Testis (tissue), 3 donors: Measurements from ENCODE around the gene SLX4. TPM values are rescaled to one million over a fixed set of nuclear protein-coding genes. Genes with fewer than 3 reads are reported as not detected.

Experiments
- DNase-seq: peaks from one replicate; pipeline ENCODE4 v3.0.0-alpha.2; 2019
- H3K27ac ChIP-seq, 2 donors: fragments of 200-600 bp; sonication (generic); one replicate each; pipeline ENCODE4 v1.5.1; 2019
- H3K27me3 ChIP-seq: fragments of 200-600 bp; sonication (generic); one replicate; pipeline ENCODE4 v1.5.1; 2019
- H3K36me3 ChIP-seq: fragments of 200-600 bp; sonication (generic); one replicate; pipeline ENCODE4 v1.5.1; 2017; ENCODE audit warnings: low read depth; ENCODE audit errors: missing control alignments
- H3K4me1 ChIP-seq: fragments of 200-600 bp; sonication (generic); one replicate; pipeline ENCODE4 v1.5.1; 2019
- H3K4me3 ChIP-seq, 2 donors: fragments of 200-600 bp; sonication (generic); one replicate each; pipeline ENCODE4 v1.5.1; 2017 to 2019
- H3K9me3 ChIP-seq: fragments of 200-600 bp; sonication (generic); one replicate; pipeline ENCODE4 v1.5.1; 2017
- POLR2A ChIP-seq: fragments of 450-650 bp; IDR thresholded peaks from one replicate; pipeline ENCODE4 v1.6.1; 2017; ENCODE audit warnings: antibody characterized with exemption, mild to moderate bottlenecking, moderate library complexity
- WGBS, 2 donors: methylation state at CpG; one replicate each; pipeline ENCODE4 v1.1.5; 2018; 5-methylcytosine and 5-hydroxymethylcytosine counted together
- intact Hi-C: fragments of 100-400 bp; cut with DNase I; formaldehyde crosslinking; loops from one replicate; pipeline ENCODE4 v1.15.1; 2023; ENCODE audit warnings: low total_unique reads
- polyA plus RNA-seq: library from polyadenylated mRNA; stranded (reverse); fragments of 350-450 nt; fragmentation: Illumina TruSeq; extraction: RNeasy Lipid Tissue Mini Kit (QIAGEN cat#74804); gene quantifications from one replicate; pipeline ENCODE4 v1.2.3, GENCODE V29; 2014; ENCODE audit warnings: low read depth, low replicate concordance; ENCODE audit not compliant: insufficient read depth
- total RNA-seq, 2 donors: library from RNA; depleted of rRNA; stranded (reverse); fragments of >200 nt; gene quantifications; one replicate each; pipeline ENCODE4 v1.2.3, GENCODE V29; 2016
- TF ChIP-seq, protein P1 (sequence below), 3 experiments: fragments of 450-650 bp in 2 of 3; fragments of 200-600 bp in 1 of 3; sonication (generic) in 1 of 3; IDR thresholded peaks; one replicate each; pipeline ENCODE4 v1.5.1; 2016 to 2019; ENCODE audit warnings: antibody characterized with exemption in 3 of 3, mild to moderate bottlenecking in 2 of 3, moderate library complexity in 1 of 3

SLX4 gene
- total and polyA plus RNA-seq, 3 donors from 2014 or later, result 25.9 to 41.3 (median 28.0) TPM

DNA sequence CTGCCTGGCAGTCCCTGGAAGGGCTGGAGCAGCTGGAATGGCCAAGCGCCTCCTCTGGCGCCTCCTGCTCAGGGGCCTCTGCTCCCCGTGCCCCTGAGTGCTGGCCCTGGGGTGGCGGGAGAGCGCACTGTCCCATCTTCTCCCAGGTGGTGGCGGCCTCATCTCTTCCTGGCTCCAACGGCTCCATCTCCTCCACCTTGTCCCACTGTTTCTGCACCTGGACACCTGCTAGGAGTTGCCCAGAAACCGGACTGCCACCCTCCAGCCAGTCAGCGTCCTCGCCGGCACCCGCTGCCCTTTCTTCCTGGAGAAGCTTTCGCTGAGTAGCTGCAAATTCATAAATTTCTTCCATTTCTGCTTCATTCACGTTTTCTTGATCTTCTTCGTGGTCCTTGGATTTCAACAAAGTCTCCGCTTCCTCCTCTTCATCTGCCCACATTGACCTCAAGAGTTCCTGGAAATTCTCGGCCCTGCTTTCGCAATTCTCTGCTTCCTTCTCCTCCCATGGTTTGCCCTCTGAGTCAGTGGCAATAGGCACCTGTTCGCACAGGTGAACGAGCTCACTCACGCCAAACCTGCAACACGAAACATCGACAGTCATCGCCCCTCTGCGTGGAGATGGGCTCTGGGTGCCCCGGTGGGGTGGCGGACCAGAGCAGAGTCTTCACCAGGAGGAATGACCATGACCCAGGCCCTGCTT lies 20.5 kb downstream of the SLX4 start:
- intact Hi-C loops, result no loop called here
- TF ChIP-seq, protein P1, sequence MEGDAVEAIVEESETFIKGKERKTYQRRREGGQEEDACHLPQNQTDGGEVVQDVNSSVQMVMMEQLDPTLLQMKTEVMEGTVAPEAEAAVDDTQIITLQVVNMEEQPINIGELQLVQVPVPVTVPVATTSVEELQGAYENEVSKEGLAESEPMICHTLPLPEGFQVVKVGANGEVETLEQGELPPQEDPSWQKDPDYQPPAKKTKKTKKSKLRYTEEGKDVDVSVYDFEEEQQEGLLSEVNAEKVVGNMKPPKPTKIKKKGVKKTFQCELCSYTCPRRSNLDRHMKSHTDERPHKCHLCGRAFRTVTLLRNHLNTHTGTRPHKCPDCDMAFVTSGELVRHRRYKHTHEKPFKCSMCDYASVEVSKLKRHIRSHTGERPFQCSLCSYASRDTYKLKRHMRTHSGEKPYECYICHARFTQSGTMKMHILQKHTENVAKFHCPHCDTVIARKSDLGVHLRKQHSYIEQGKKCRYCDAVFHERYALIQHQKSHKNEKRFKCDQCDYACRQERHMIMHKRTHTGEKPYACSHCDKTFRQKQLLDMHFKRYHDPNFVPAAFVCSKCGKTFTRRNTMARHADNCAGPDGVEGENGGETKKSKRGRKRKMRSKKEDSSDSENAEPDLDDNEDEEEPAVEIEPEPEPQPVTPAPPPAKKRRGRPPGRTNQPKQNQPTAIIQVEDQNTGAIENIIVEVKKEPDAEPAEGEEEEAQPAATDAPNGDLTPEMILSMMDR (IDR thresholded peaks at IDR 0.05), result no peak
- TF ChIP-seq POLR2A, result no peak

GRCh38 chr16:3589991-3590701 lies 21.3 kb downstream of the SLX4 start:
- no peaks in the 10 kb centered on the region for H3K4me1 ChIP-seq
- H3K27me3 ChIP-seq, result no peaks in the 10 kb centered on the region
- DNase-seq, result no peak
- TF ChIP-seq POLR2A, result no peak
- TF ChIP-seq, protein P1 (IDR thresholded peaks at IDR 0.05), result no peak
- 94 to 96% methylated on average over 18 to 25 of the region's 25 CpGs for WGBS, 2 donors
- intact Hi-C loops, result no loop called here
- H3K9me3 ChIP-seq, result no peaks in the 10 kb centered on the region
- H3K4me3 ChIP-seq, result no peak overlapping the region
- H3K27ac ChIP-seq, result no peak overlapping the region
- no peaks in the 10 kb centered on the region for H3K36me3 ChIP-seq

More for the DNA sequence above, 20.5 kb downstream of the SLX4 start:
- no peaks in the 10 kb centered on the region for H3K27me3 ChIP-seq
- no peaks in the 10 kb centered on the region for H3K4me1 ChIP-seq
- no peaks in the 10 kb centered on the region for H3K9me3 ChIP-seq
- no peaks in the 10 kb centered on the region for H3K36me3 ChIP-seq
- no peak overlapping the region for H3K4me3 ChIP-seq
- H3K27ac ChIP-seq, result no peak overlapping the region
- WGBS, 2 donors, result 86 to 93% methylated on average over 24 to 27 of the region's 27 CpGs
- DNase-seq, result no peak

- Histone ChIP-seq H3K9me3 (no peaks in the 10 kb centered on the region), H3K4me3 (no peak overlapping the region), H3K4me1 (no peaks in the 10 kb centered on the region), H3K36me3 (no peaks in the 10 kb centered on the region), H3K27ac (no peak overlapping the region), H3K27me3 (no peaks in the 10 kb centered on the region)
- no peak for DNase-seq
- TF ChIP-seq, protein P1 (IDR thresholded peaks at IDR 0.05), result no peak
- TF ChIP-seq POLR2A, result no peak
- intact Hi-C loops, result no loop called here
- WGBS, 2 donors, result 91 to 92% methylated on average over 15 to 27 of the region's 27 CpGs
Measured at GRCh38 chr16:3589441-3589921, 21.9 kb downstream of the SLX4 start.

- no peaks in the 10 kb centered on the region for H3K27me3 ChIP-seq
- H3K4me1 ChIP-seq, result no peaks in the 10 kb centered on the region
- intact Hi-C loops, result no loop called here
- DNase-seq, result no peak
- TF ChIP-seq, protein P1 (IDR thresholded peaks at IDR 0.05), result no peak
- TF ChIP-seq POLR2A, result no peak
- H3K9me3 ChIP-seq, result no peaks in the 10 kb centered on the region
- no peaks in the 10 kb centered on the region for H3K36me3 ChIP-seq
- H3K4me3 ChIP-seq, result no peak overlapping the region
- no peak overlapping the region for H3K27ac ChIP-seq
- WGBS, 2 donors, result 92 to 94% methylated on average over 10 to 22 of the region's 22 CpGs
Measured at GRCh38 chr16:3589001-3589400, 22.4 kb downstream of the SLX4 start.
